Mesendoderm (in vitro differentiated cells): ENCODE data around the gene SRGAP1.
A peak's percentile ranks its signal among the peaks of the same experiment; 100 is the strongest.

Experiments used
- DNase-seq: peaks from one replicate; pipeline ENCODE4 v3.0.0; 2013
- H2AK5ac ChIP-seq: 2 replicates; pipeline ENCODE4 v1.6.1; 2013; ENCODE audit warnings: low read length, inconsistent platforms
- H2BK120ac ChIP-seq: 2 replicates; pipeline ENCODE4 v1.6.1; 2013; ENCODE audit warnings: low read depth, mild to moderate bottlenecking, low read length, moderate library complexity, mixed read lengths
- H2BK15ac ChIP-seq: replicated peaks from 2 replicates; pipeline ENCODE4 v1.6.1; 2013; ENCODE audit warnings: low read depth, mild to moderate bottlenecking, moderate library complexity
- H2BK5ac ChIP-seq: 2 replicates; pipeline ENCODE4 v1.6.1; 2013; ENCODE audit warnings: low read length, inconsistent platforms
- H3K18ac ChIP-seq: 2 replicates; pipeline ENCODE4 v1.6.1; 2013; ENCODE audit warnings: mild to moderate bottlenecking, low read length, mixed read lengths
- H3K23ac ChIP-seq: one replicate; pipeline ENCODE4 v1.6.1; 2013; ENCODE audit warnings: low read length
- H3K27ac ChIP-seq: 2 replicates; pipeline ENCODE4 v1.5.1; 2013; ENCODE audit warnings: low read depth, mild to moderate bottlenecking, inconsistent platforms, low read length, moderate library complexity
- H3K27me3 ChIP-seq: 2 replicates; pipeline ENCODE4 v1.6.1; 2013; ENCODE audit warnings: low read length, control low read depth, mild to moderate bottlenecking, inconsistent platforms; ENCODE audit not compliant: insufficient read depth, poor library complexity
- H3K36me3 ChIP-seq: 2 replicates; pipeline ENCODE4 v1.6.1; 2013; ENCODE audit warnings: low read length, inconsistent platforms; ENCODE audit not compliant: control insufficient read depth, insufficient read depth
- H3K4ac ChIP-seq: one replicate; pipeline ENCODE4 v1.6.1; 2013; ENCODE audit warnings: low read depth, mild to moderate bottlenecking, low read length, moderate library complexity
- H3K4me1 ChIP-seq: 2 replicates; pipeline ENCODE4 v1.6.1; 2013; ENCODE audit warnings: low read depth, low read length, inconsistent platforms; ENCODE audit not compliant: control insufficient read depth
- H3K4me2 ChIP-seq: 2 replicates; pipeline ENCODE4 v1.6.1; 2013; ENCODE audit warnings: low read length
- H3K4me3 ChIP-seq: 2 replicates; pipeline ENCODE4 v1.5.1; 2013; ENCODE audit warnings: mild to moderate bottlenecking, low read length
- H3K56ac ChIP-seq: one replicate; pipeline ENCODE4 v1.6.1; 2013; ENCODE audit warnings: low read length
- H3K79me1 ChIP-seq: 2 replicates; pipeline ENCODE4 v1.6.1; 2013; ENCODE audit warnings: low read length, inconsistent platforms
- H3K79me2 ChIP-seq: 2 replicates; pipeline ENCODE4 v1.6.1; 2013; ENCODE audit warnings: mild to moderate bottlenecking, low read length; ENCODE audit not compliant: control insufficient read depth, insufficient read depth
- H3K9ac ChIP-seq: 2 replicates; pipeline ENCODE4 v1.6.1; 2013; ENCODE audit warnings: low read length, inconsistent platforms
- H4K5ac ChIP-seq: one replicate; pipeline ENCODE4 v1.6.1; 2013; ENCODE audit warnings: low read length
- H4K8ac ChIP-seq: one replicate; pipeline ENCODE4 v1.6.1; 2013; ENCODE audit warnings: low read depth, mild to moderate bottlenecking, control low read depth, low read length, moderate library complexity
- whole genome bisulfite sequencing: extraction: QIAGEN DNeasy Blood & Tissue Kit; methylation state at CpG from one replicate; pipeline ENCODE4 v1.1.7; 2013; ENCODE audit warnings: low lambda C conversion rate, missing lambda C conversion rate; ENCODE audit not compliant: insufficient coverage; ENCODE audit errors: extremely low coverage; 5-methylcytosine and 5-hydroxymethylcytosine counted together

The SRGAP1 gene

GRCh38 chr12:64058541-64059265 is 214.2 kb downstream of the SRGAP1 start:
- Histone ChIP-seq H2AK5ac (no peak overlapping the region), H2BK15ac (no peak overlapping the region), H2BK5ac (no peak overlapping the region), H3K4me1 (peaks cover 3% of the 10 kb centered on the region), H3K27me3 (no peaks in the 10 kb centered on the region), H3K79me2 (no peaks in the 10 kb centered on the region), H2BK120ac (no peak overlapping the region), H3K36me3 (no peaks in the 10 kb centered on the region), H3K9ac (no peak overlapping the region), H3K18ac (no peak overlapping the region), H3K4ac (no peak overlapping the region), H4K5ac (no peak overlapping the region), H3K4me2 (no peak overlapping the region), H3K56ac (no peak overlapping the region), H3K79me1 (no peaks in the 10 kb centered on the region), H3K27ac (no peak overlapping the region), H3K23ac (no peak overlapping the region), H4K8ac (no peak overlapping the region), H3K4me3 (no peak overlapping the region)
- peak; percentile 37 for DNase-seq
- no CpG with 5 or more reads among the region's 3 CpGs for WGBS

GRCh38 chr12:64059685-64060084 is 215.2 kb downstream of the SRGAP1 start:
- WGBS = no CpG with 5 or more reads among the region's 1 CpG

GRCh38 chr12:64061868-64062375 is 217.4 kb downstream of the SRGAP1 start:
- H2BK5ac ChIP-seq = no peak overlapping the region
- no peak overlapping the region for H3K56ac ChIP-seq
- H3K27ac ChIP-seq = no peak overlapping the region
- H4K8ac ChIP-seq = no peak overlapping the region
- H2BK15ac ChIP-seq = no peak overlapping the region
- H3K79me1 ChIP-seq = no peaks in the 10 kb centered on the region
- H2AK5ac ChIP-seq = no peak overlapping the region
- no peak overlapping the region for H2BK120ac ChIP-seq
- no CpG with 5 or more reads among the region's 2 CpGs for WGBS
- no peak overlapping the region for H3K18ac ChIP-seq
- H3K36me3 ChIP-seq = no peaks in the 10 kb centered on the region
- no peak overlapping the region for H3K4me3 ChIP-seq
- H3K27me3 ChIP-seq = no peaks in the 10 kb centered on the region
- no peaks in the 10 kb centered on the region for H3K79me2 ChIP-seq
- no peak for DNase-seq
- H3K4ac ChIP-seq = no peak overlapping the region
- peaks cover 2% of the 10 kb centered on the region for H3K4me1 ChIP-seq
- H3K9ac ChIP-seq = no peak overlapping the region
- H3K23ac ChIP-seq = no peak overlapping the region
- no peak overlapping the region for H4K5ac ChIP-seq
- H3K4me2 ChIP-seq = no peak overlapping the region

More at GRCh38 chr12:64059685-64060084, 215.2 kb downstream of the SRGAP1 start:
- Histone ChIP-seq H2AK5ac (no peak overlapping the region), H3K36me3 (no peaks in the 10 kb centered on the region), H3K4me1 (peaks cover 3% of the 10 kb centered on the region), H3K4ac (no peak overlapping the region), H3K23ac (no peak overlapping the region), H2BK120ac (no peak overlapping the region), H3K18ac (no peak overlapping the region), H3K27me3 (no peaks in the 10 kb centered on the region), H3K27ac (no peak overlapping the region), H4K8ac (no peak overlapping the region), H3K79me2 (no peaks in the 10 kb centered on the region), H3K56ac (no peak overlapping the region), H3K4me2 (no peak overlapping the region), H2BK5ac (no peak overlapping the region), H3K9ac (no peak overlapping the region), H3K4me3 (no peak overlapping the region), H2BK15ac (no peak overlapping the region), H4K5ac (no peak overlapping the region), H3K79me1 (no peaks in the 10 kb centered on the region)
- DNase-seq = no peak

- Histone ChIP-seq H4K8ac (no peak overlapping the region), H3K4me2 (no peak overlapping the region), H2BK120ac (no peak overlapping the region), H2BK5ac (no peak overlapping the region), H3K56ac (no peak overlapping the region), H3K79me1 (no peaks in the 10 kb centered on the region), H3K4me3 (no peak overlapping the region), H4K5ac (no peak overlapping the region), H2AK5ac (no peak overlapping the region), H3K27me3 (no peaks in the 10 kb centered on the region), H3K36me3 (no peaks in the 10 kb centered on the region), H3K9ac (no peak overlapping the region), H3K18ac (no peak overlapping the region), H2BK15ac (no peak overlapping the region), H3K79me2 (no peaks in the 10 kb centered on the region), H3K4me1 (no peaks in the 10 kb centered on the region), H3K27ac (no peak overlapping the region), H3K4ac (no peak overlapping the region), H3K23ac (no peak overlapping the region)
- WGBS = no CpG with 5 or more reads among the region's 3 CpGs
- DNase-seq = no peak
Observed at GRCh38 chr12:64063121-64063520, 218.6 kb downstream of the SRGAP1 start.

- no peaks in the 10 kb centered on the region for H3K4me1 ChIP-seq
- no peaks in the 10 kb centered on the region for H3K27me3 ChIP-seq
- H4K8ac ChIP-seq = no peak overlapping the region
- no peaks in the 10 kb centered on the region for H3K79me1 ChIP-seq
- DNase-seq = no peak
- H2AK5ac ChIP-seq = no peak overlapping the region
- no peak overlapping the region for H3K27ac ChIP-seq
- no peak overlapping the region for H3K18ac ChIP-seq
- no peak overlapping the region for H2BK120ac ChIP-seq
- H3K56ac ChIP-seq = no peak overlapping the region
- H3K9ac ChIP-seq = no peak overlapping the region
- H2BK5ac ChIP-seq = no peak overlapping the region
- H3K4me2 ChIP-seq = no peak overlapping the region
- no peak overlapping the region for H3K4ac ChIP-seq
- no peak overlapping the region for H3K4me3 ChIP-seq
- H2BK15ac ChIP-seq = no peak overlapping the region
- no peak overlapping the region for H3K23ac ChIP-seq
- H3K79me2 ChIP-seq = no peaks in the 10 kb centered on the region
- no peak overlapping the region for H4K5ac ChIP-seq
- WGBS = no CpG with 5 or more reads among the region's 2 CpGs
- no peaks in the 10 kb centered on the region for H3K36me3 ChIP-seq
Observed at GRCh38 chr12:64064240-64064639, 219.7 kb downstream of the SRGAP1 start.

GRCh38 chr12:64064706-64065105 is 220.2 kb downstream of the SRGAP1 start:
- Histone ChIP-seq H2BK15ac (no peak overlapping the region), H3K79me2 (no peaks in the 10 kb centered on the region), H2BK120ac (no peak overlapping the region), H3K27me3 (no peaks in the 10 kb centered on the region), H3K9ac (no peak overlapping the region), H2BK5ac (no peak overlapping the region), H4K8ac (no peak overlapping the region), H3K4me3 (no peak overlapping the region), H4K5ac (no peak overlapping the region), H3K4me1 (no peaks in the 10 kb centered on the region), H3K4me2 (no peak overlapping the region), H3K27ac (no peak overlapping the region), H3K23ac (no peak overlapping the region), H3K56ac (no peak overlapping the region), H3K79me1 (no peaks in the 10 kb centered on the region), H3K36me3 (no peaks in the 10 kb centered on the region), H2AK5ac (no peak overlapping the region), H3K4ac (no peak overlapping the region), H3K18ac (no peak overlapping the region)
- no peak for DNase-seq
- WGBS = no CpG with 5 or more reads among the region's 8 CpGs
